Naive thymus-derived CD4-positive, alpha-beta T cell (primary cell): ENCODE data around the gene PFAS. TPM values are rescaled to one million over a fixed set of nuclear protein-coding genes. Genes with fewer than 3 reads are reported as not detected.

Source experiments
- ATAC-seq: fragments of 150-1000 bp; cut with Tn5 transposase; 2 replicates; pipeline ENCODE4 v1.10.0; 2021; ENCODE audit warnings: mild to moderate bottlenecking, moderate library complexity
- CTCF ChIA-PET: fragments of 350-600 bp; sonication (Branson Sonifier 250); formaldehyde crosslinking; loops from one replicate; lab custom pipeline; 2021; ENCODE audit warnings: antibody characterized with exemption; lab: Charles Lee
- POLR2A ChIA-PET: fragments of 350-600 bp; sonication (Branson Sonifier 250); formaldehyde crosslinking; loops from one replicate; lab custom pipeline; 2021; ENCODE audit warnings: antibody characterized with exemption, inconsistent platforms; lab: Charles Lee
- DNase-seq, 9 donors: peaks; one replicate each; pipeline versions ENCODE4 v3.0.0 to v3.0.0-alpha.2; 2020 to 2022; ENCODE audit warnings: mixed read lengths in 1 of 9
- H3K27ac ChIP-seq: one replicate; pipeline ENCODE4 v1.7.0; 2013; ENCODE audit warnings: mild to moderate bottlenecking, low read depth, low read length, moderate library complexity
- H3K27me3 ChIP-seq, 2 donors: one replicate each; pipeline ENCODE4 v1.7.0; 2013; ENCODE audit warnings: low read length in 2 of 2, mild to moderate bottlenecking in 2 of 2, moderate library complexity in 2 of 2; ENCODE audit not compliant: control insufficient read depth in 2 of 2, insufficient read depth in 2 of 2
- H3K36me3 ChIP-seq, 3 experiments: 1 replicate in 2 of 3; 2 replicates in 1 of 3; pipeline ENCODE4 v1.7.0; 2013; ENCODE audit warnings: low read length in 3 of 3, mild to moderate bottlenecking in 3 of 3, moderate library complexity in 1 of 3; ENCODE audit not compliant: insufficient read depth in 3 of 3, control insufficient read depth in 2 of 3
- H3K4me1 ChIP-seq, 2 donors: one replicate each; pipeline ENCODE4 v1.7.0; 2013; ENCODE audit warnings: low read length in 2 of 2, mild to moderate bottlenecking in 2 of 2, moderate library complexity in 1 of 2; ENCODE audit not compliant: control insufficient read depth in 2 of 2, insufficient read depth in 2 of 2
- H3K4me3 ChIP-seq: 2 replicates; pipeline ENCODE4 v1.7.0; 2013; ENCODE audit warnings: mild to moderate bottlenecking, low read length
- H3K9me3 ChIP-seq, 3 experiments: 1 replicate in 2 of 3; 2 replicates in 1 of 3; pipeline ENCODE4 v1.7.0; 2013; ENCODE audit warnings: low read length in 3 of 3; ENCODE audit not compliant: control insufficient read depth in 2 of 3
- H3K27ac Mint-ChIP-seq, 9 donors: one replicate each; pipeline ENCODE4 v1.8.0; 2020 to 2022; ENCODE audit warnings: mixed read lengths in 9 of 9, mild to moderate bottlenecking in 8 of 9, moderate library complexity in 5 of 9, inconsistent platforms in 2 of 9
- H3K27me3 Mint-ChIP-seq, 5 donors: one replicate each; pipeline ENCODE4 v1.8.0; 2021 to 2022; ENCODE audit warnings: mixed read lengths in 5 of 5, mild to moderate bottlenecking in 1 of 5
- H3K36me3 Mint-ChIP-seq, 5 donors: one replicate each; pipeline ENCODE4 v1.8.0; 2020 to 2022; ENCODE audit warnings: mixed read lengths in 5 of 5, mild to moderate bottlenecking in 3 of 5, inconsistent platforms in 1 of 5
- H3K4me1 Mint-ChIP-seq, 7 donors: one replicate each; pipeline ENCODE4 v1.8.0; 2020 to 2022; ENCODE audit warnings: mixed read lengths in 7 of 7, mild to moderate bottlenecking in 3 of 7, inconsistent platforms in 1 of 7
- H3K4me3 Mint-ChIP-seq, 10 donors: one replicate each; pipeline ENCODE4 v1.8.0; 2020 to 2022; ENCODE audit warnings: mild to moderate bottlenecking in 10 of 10, mixed read lengths in 10 of 10, moderate library complexity in 6 of 10, inconsistent platforms in 2 of 10
- H3K9me3 Mint-ChIP-seq, 11 donors: one replicate each; pipeline ENCODE4 v1.8.0; 2020 to 2022; ENCODE audit warnings: mixed read lengths in 11 of 11, mild to moderate bottlenecking in 4 of 11, inconsistent platforms in 1 of 11, moderate library complexity in 1 of 11
- intact Hi-C, 2 donors: fragments of 100-400 bp; cut with micrococcal nuclease; formaldehyde crosslinking; loops; one replicate each; pipeline ENCODE4 v1.15.1; 2023
- polyA plus RNA-seq, 2 donors: library from polyadenylated mRNA; unstranded; fragments of 300-500 nt; fragmentation: Illumina TruSeq; gene quantifications; one replicate each; pipeline ENCODE4 v1.2.3, GENCODE V29; 2021
- total RNA-seq, 6 experiments: library from RNA in 5 of 6; stranded (reverse) in 5 of 6; gene quantifications; 1 replicate in 5 of 6; 2 replicates in 1 of 6; pipeline ENCODE4 v1.2.3 and lab custom pipeline; 2021 to 2026

PFAS gene
- total and polyA plus RNA-seq, 7 experiments from 2014 or later = 15.2 to 68.9 (median 31.7) TPM

DNA sequence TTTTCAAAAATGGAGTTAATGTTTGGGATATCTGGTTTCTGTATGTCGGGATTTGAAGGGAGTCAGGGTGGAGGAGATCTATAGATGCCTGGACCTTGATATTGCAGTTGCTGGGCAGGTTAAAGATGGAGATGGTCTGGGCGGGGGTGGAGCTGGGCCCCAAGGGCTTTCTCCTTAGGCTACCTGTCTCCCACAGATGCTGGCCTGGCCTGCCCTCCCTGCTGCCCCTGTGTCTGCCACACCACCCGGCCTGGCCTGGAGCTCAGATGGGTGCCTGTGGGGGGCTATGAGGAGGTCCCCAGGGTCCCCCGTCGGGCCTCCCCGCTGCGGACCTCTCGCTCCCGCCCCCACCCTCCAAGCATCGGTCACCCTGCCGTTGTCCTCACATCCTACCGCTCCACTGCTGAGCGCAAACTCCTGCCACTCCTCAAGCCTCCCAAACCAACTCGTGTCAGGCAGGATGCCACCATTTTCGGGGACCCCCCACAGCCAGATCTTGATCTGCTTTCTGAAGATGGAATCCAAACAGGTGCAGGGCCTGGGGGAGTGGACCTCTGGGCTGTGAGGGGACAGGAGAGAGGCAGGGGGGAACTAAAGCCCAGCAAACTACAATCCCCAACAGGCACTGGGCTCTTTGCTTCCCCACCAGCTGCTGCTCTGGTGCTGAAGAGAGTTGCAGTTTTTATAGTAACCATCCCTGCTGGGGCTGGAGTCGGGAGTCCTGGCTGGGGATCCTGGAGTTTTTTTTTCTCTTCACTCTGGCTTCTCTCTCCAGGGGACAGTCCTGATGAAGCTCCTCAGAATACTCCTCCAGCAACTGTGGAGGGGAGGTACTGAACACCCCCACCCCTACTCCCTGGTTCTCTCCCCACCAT lies 63.9 kb downstream of the PFAS start:
- DNase-seq = no peak
- ChIA-PET CTCF (interaction anchor here (1.0 kb wide), 1 partner anchor 11 kb away, joined by 4 read pairs; no protein-coding TSS in a partner anchor), POLR2A (interaction anchor here (0.5 kb wide), 1 partner anchor 1150 kb away, joined by 3 read pairs; no protein-coding TSS in a partner anchor)
- H3K27me3 Mint-ChIP-seq = peaks cover 4 to 24% (median 10%) of the 10 kb centered on the region in 5 donors
- H3K4me3 ChIP-seq = no peak overlapping the region
- H3K27ac ChIP-seq = no peak overlapping the region
- peaks cover 0 to 8% (median 0%) of the 10 kb centered on the region in 7 donors for H3K4me1 Mint-ChIP-seq
- no peak for ATAC-seq
- no peak overlapping the region for H3K4me3 Mint-ChIP-seq
- peaks cover 0 to 4% of the 10 kb centered on the region in 2 donors for H3K4me1 ChIP-seq
- H3K36me3 ChIP-seq = no peaks in the 10 kb centered on the region
- no peaks in the 10 kb centered on the region for H3K9me3 ChIP-seq
- H3K9me3 Mint-ChIP-seq = no peaks in the 10 kb centered on the region
- intact Hi-C loops = no loop called here
- no peaks in the 10 kb centered on the region for H3K27me3 ChIP-seq
- no peak overlapping the region for H3K27ac Mint-ChIP-seq
- H3K36me3 Mint-ChIP-seq = no peaks in the 10 kb centered on the region

DNA sequence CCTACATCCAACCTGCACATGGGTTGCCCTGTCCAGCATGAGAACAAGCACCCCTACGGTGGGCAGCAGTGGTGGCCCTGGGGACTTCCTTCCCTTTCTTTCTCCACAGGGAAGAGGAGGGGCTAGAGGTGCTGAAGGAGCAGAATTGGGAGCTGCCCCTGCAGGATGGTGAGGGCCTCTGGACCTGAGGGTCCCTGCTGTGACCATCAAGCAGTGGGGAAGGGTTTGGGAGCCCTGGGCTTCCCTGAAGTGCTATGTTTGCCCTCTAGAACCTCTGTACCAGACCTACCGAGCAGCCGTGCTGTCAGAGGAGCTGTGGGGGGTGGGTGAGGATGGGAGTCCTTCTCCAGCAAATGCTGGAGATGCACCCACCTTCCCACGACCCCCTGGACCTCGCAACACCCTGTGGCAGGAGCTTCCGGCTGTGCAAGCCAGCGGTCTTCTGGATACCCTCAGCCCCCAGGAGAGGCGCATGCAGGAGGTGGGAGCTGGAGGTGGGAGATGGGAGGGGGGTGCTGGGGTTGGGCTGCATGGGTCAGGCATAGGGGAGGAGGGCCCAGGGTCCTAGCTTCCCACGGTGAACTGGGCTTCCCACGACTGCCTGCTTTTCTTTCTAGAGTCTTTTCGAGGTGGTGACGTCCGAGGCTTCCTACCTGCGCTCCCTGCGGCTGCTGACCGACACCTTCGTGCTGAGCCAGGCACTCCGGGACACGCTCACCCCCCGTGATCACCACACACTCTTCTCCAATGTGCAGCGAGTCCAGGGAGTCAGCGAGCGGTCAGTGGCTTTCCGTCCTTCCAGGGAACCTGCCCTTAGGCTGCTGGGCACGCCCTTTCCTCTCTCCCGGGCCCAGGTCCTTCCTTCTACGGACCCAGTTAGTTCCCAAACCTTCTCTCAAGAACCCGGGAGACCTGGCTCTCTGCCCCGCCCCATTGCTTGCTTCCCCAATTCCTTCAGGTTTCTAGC lies 66.0 kb downstream of the PFAS start:
- Histone ChIP-seq H3K4me1 (peaks cover 0 to 3% of the 10 kb centered on the region in 2 donors), H3K9me3 (no peaks in the 10 kb centered on the region), H3K27me3 (no peaks in the 10 kb centered on the region), H3K27ac (no peak overlapping the region), H3K4me3 (no peak overlapping the region), H3K36me3 (no peaks in the 10 kb centered on the region)
- intact Hi-C loops = no loop called here
- Mint-ChIP-seq H3K4me1 (peaks cover 0 to 8% (median 0%) of the 10 kb centered on the region in 7 donors), H3K36me3 (no peaks in the 10 kb centered on the region), H3K27me3 (peaks cover 4 to 24% (median 10%) of the 10 kb centered on the region in 5 donors), H3K9me3 (no peaks in the 10 kb centered on the region), H3K4me3 (no peak overlapping the region), H3K27ac (no peak overlapping the region)
- no peak for DNase-seq
- POLR2A ChIA-PET = no interaction called here
- ATAC-seq = no peak
- CTCF ChIA-PET = no interaction called here

DNA sequence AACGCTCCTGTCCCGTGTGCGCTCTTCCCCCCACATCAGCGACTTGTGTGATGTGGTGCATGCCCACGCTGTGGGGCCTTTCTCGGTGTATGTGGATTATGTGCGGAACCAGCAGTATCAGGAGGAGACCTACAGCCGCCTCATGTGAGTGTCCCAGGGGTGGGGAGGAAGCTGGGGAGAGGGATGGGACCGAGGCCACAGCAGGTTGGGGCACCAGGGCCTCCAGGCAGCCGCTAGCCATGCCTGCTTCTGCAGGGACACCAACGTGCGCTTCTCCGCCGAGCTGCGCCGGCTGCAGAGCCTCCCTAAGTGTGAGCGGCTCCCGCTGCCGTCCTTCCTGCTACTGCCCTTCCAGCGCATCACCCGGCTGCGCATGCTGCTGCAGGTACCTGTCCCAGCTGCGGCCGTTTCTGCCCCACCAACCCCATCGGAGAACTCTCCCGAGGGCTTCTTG lies 66.7 kb downstream of the PFAS start:
- no peaks in the 10 kb centered on the region for H3K9me3 Mint-ChIP-seq
- H3K27ac ChIP-seq = no peak overlapping the region
- peaks cover 0 to 8% (median 0%) of the 10 kb centered on the region in 7 donors for H3K4me1 Mint-ChIP-seq
- peaks cover 4 to 22% (median 12%) of the 10 kb centered on the region in 5 donors for H3K27me3 Mint-ChIP-seq
- no peak for ATAC-seq
- ChIA-PET POLR2A (no interaction called here), CTCF (no interaction called here)
- H3K4me1 ChIP-seq = no peaks in the 10 kb centered on the region
- intact Hi-C loops = no loop called here
- no peak overlapping the region for H3K4me3 Mint-ChIP-seq
- no peak for DNase-seq
- no peaks in the 10 kb centered on the region for H3K9me3 ChIP-seq
- H3K4me3 ChIP-seq = no peak overlapping the region
- no peaks in the 10 kb centered on the region for H3K27me3 ChIP-seq
- no peak overlapping the region for H3K27ac Mint-ChIP-seq
- H3K36me3 Mint-ChIP-seq = no peaks in the 10 kb centered on the region
- no peaks in the 10 kb centered on the region for H3K36me3 ChIP-seq

DNA sequence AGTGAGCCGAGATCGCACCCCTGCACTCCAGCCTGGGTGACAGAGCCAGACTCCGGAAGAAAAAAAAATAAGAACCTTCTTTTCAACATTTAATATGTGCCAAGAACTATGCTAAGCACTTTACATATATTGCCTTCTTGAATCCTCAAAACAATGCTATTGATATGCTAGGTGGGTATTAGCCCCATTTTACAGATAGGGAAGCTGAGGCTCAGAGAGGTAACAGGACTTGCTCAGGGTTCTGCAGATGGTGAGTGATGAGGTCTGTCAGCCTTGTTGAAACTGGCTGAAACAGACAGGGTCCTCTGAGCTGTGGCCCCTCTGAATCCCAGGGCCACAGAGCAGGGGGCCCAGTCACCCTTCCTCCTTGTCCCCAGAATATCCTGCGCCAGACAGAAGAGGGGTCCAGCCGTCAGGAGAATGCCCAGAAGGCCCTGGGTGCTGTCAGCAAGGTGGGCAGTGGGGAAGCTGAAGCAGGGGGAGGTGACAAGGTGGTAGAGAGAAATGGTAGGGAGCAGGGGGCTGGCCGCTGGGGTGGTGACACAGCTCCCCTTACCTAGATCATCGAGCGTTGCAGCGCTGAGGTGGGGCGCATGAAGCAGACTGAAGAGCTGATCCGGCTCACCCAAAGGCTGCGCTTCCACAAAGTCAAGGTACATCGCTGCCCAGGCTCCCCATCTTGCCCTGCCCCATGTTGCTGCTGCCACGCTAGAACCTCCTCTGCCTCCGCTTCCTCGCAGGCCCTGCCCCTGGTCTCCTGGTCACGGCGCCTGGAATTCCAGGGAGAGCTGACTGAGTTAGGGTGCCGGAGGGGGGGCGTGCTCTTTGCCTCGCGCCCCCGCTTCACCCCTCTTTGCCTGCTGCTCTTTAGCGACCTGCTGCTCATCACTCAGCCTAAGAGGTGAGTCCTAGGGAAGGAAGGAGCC lies 69.2 kb downstream of the PFAS start:
- Mint-ChIP-seq H3K4me1 (peaks cover 0 to 2% (median 0%) of the 10 kb centered on the region in 7 donors), H3K9me3 (no peaks in the 10 kb centered on the region), H3K27ac (no peak overlapping the region), H3K4me3 (no peak overlapping the region), H3K36me3 (no peaks in the 10 kb centered on the region), H3K27me3 (peaks cover 4 to 18% (median 10%) of the 10 kb centered on the region in 5 donors)
- CTCF ChIA-PET = interaction anchor here (0.6 to 1.1 kb wide), 3 partner anchors 17 to 184 kb away, joined by 3 to 4 read pairs (median 3); no protein-coding TSS in a partner anchor
- no peak for DNase-seq
- ATAC-seq = no peak
- Histone ChIP-seq H3K27me3 (no peaks in the 10 kb centered on the region), H3K9me3 (no peaks in the 10 kb centered on the region), H3K4me3 (no peak overlapping the region), H3K27ac (no peak overlapping the region), H3K36me3 (no peaks in the 10 kb centered on the region), H3K4me1 (no peaks in the 10 kb centered on the region)
- POLR2A ChIA-PET = no interaction called here
- intact Hi-C loops = no loop called here

Other genes starting within 250 kb of the PFAS start
- under 1 TPM in 3 of 5 experiments, not detected in 2; 0.07 to 0.32 (median 0.20) TPM for gene GUCY2D, start 246.7 kb upstream of the PFAS start, total RNA-seq
- under 1 TPM in 1 of 2 donors, not detected in 1; 0.98 TPM for gene GUCY2D, start 246.7 kb upstream of the PFAS start, polyA plus RNA-seq
- gene ALOX15B, start 210.2 kb upstream of the PFAS start, total RNA-seq = under 1 TPM in 1 of 5 experiments, not detected in 4; 0.61 TPM
- gene ALOX15B, start 210.2 kb upstream of the PFAS start, polyA plus RNA-seq = not detected
- 1 to 10 TPM in 2 of 5 experiments, under 1 TPM in 3; 0.44 to 1.1 (median 0.94) TPM for gene ALOX12B, start 161.6 kb upstream of the PFAS start, total RNA-seq
- 1 to 10 TPM in 1 of 2 donors, under 1 TPM in 1; 0.78 to 1.0 TPM for gene ALOX12B, start 161.6 kb upstream of the PFAS start, polyA plus RNA-seq
- 1 to 10 TPM in 1 of 5 experiments, under 1 TPM in 3, not detected in 1; 0.22 to 1.6 (median 0.75) TPM for gene ALOXE3, start 130.8 kb upstream of the PFAS start, total RNA-seq
- 1 to 10 TPM in 1 of 2 donors, under 1 TPM in 1; 0.11 to 1.6 TPM for gene ALOXE3, start 130.8 kb upstream of the PFAS start, polyA plus RNA-seq
- gene HES7, start 125.2 kb upstream of the PFAS start, total RNA-seq = under 1 TPM; 0.22 to 0.98 (median 0.41) TPM
- gene HES7, start 125.2 kb upstream of the PFAS start, polyA plus RNA-seq = not detected
- gene PER1, start 96.9 kb upstream of the PFAS start, total RNA-seq = 1,000 to 10,000 TPM in 2 of 5 experiments, 10 to 100 TPM in 3; 40.1 to 1,786 (median 95.0) TPM
- gene PER1, start 96.9 kb upstream of the PFAS start, polyA plus RNA-seq = 10 to 100 TPM in 1 of 2 donors, 1 to 10 TPM in 1; 7.9 to 12.1 TPM
- 100 to 1,000 TPM in 4 of 5 experiments, 10 to 100 TPM in 1; 87.1 to 256 (median 210) TPM for gene VAMP2, start 86.3 kb upstream of the PFAS start, total RNA-seq
- 10 to 100 TPM; 75.0 to 75.1 TPM for gene VAMP2, start 86.3 kb upstream of the PFAS start, polyA plus RNA-seq
- 10 to 100 TPM; 23.1 to 49.7 (median 26.5) TPM for gene TMEM107, start 72.9 kb upstream of the PFAS start, total RNA-seq
- gene TMEM107, start 72.9 kb upstream of the PFAS start, polyA plus RNA-seq = 10 to 100 TPM; 40.4 to 45.9 TPM
- 10 to 100 TPM in 3 of 5 experiments, 1 to 10 TPM in 2; 5.4 to 16.1 (median 13.4) TPM for gene BORCS6, start 59.1 kb upstream of the PFAS start, total RNA-seq
- 10 to 100 TPM; 16.7 to 23.7 TPM for gene BORCS6, start 59.1 kb upstream of the PFAS start, polyA plus RNA-seq
- 10 to 100 TPM in 1 of 5 experiments, 1 to 10 TPM in 4; 1.1 to 97.7 (median 1.3) TPM for gene AURKB, start 38.7 kb upstream of the PFAS start, total RNA-seq
- not detected for gene AURKB, start 38.7 kb upstream of the PFAS start, polyA plus RNA-seq
- 100 to 1,000 TPM; 124 to 366 (median 305) TPM for gene CTC1, start 1.2 kb upstream of the PFAS start, total RNA-seq
- 10 to 100 TPM; 25.1 to 32.7 TPM for gene CTC1, start 1.2 kb upstream of the PFAS start, polyA plus RNA-seq
- gene RANGRF, start 39.4 kb downstream of the PFAS start, total RNA-seq = 10 to 100 TPM; 26.0 to 46.1 (median 38.9) TPM
- 10 to 100 TPM; 77.5 to 85.8 TPM for gene RANGRF, start 39.4 kb downstream of the PFAS start, polyA plus RNA-seq
- gene SLC25A35, start 46.1 kb downstream of the PFAS start, total RNA-seq = 10 to 100 TPM in 1 of 5 experiments, 1 to 10 TPM in 4; 4.3 to 10.0 (median 7.0) TPM
- 1 to 10 TPM in 1 of 2 donors, under 1 TPM in 1; 0.58 to 4.9 TPM for gene SLC25A35, start 46.1 kb downstream of the PFAS start, polyA plus RNA-seq
- gene ARHGEF15, start 61.0 kb downstream of the PFAS start, total RNA-seq = not detected
- gene ARHGEF15, start 61.0 kb downstream of the PFAS start, polyA plus RNA-seq = not detected
- gene ODF4, start 90.6 kb downstream of the PFAS start, total RNA-seq = not detected
- gene ODF4, start 90.6 kb downstream of the PFAS start, polyA plus RNA-seq = not detected
- gene RPL26, start 133.9 kb downstream of the PFAS start, total RNA-seq = 1,000 to 10,000 TPM; 2,029 to 3,298 (median 3,039) TPM
- gene RPL26, start 133.9 kb downstream of the PFAS start, polyA plus RNA-seq = 1,000 to 10,000 TPM; 1,965 to 2,128 TPM
- 1 to 10 TPM in 1 of 5 experiments, under 1 TPM in 3, not detected in 1; 0.13 to 1.7 (median 0.52) TPM for gene RNF222, start 148.5 kb downstream of the PFAS start, total RNA-seq
- gene RNF222, start 148.5 kb downstream of the PFAS start, polyA plus RNA-seq = under 1 TPM; 0.16 to 0.35 TPM
- 100 to 1,000 TPM in 4 of 5 experiments, 10 to 100 TPM in 1; 72.6 to 274 (median 116) TPM for gene NDEL1, start 186.6 kb downstream of the PFAS start, total RNA-seq
- 10 to 100 TPM; 53.7 to 73.2 TPM for gene NDEL1, start 186.6 kb downstream of the PFAS start, polyA plus RNA-seq